ENCODE data around the gene STH.

STH gene

DNA sequence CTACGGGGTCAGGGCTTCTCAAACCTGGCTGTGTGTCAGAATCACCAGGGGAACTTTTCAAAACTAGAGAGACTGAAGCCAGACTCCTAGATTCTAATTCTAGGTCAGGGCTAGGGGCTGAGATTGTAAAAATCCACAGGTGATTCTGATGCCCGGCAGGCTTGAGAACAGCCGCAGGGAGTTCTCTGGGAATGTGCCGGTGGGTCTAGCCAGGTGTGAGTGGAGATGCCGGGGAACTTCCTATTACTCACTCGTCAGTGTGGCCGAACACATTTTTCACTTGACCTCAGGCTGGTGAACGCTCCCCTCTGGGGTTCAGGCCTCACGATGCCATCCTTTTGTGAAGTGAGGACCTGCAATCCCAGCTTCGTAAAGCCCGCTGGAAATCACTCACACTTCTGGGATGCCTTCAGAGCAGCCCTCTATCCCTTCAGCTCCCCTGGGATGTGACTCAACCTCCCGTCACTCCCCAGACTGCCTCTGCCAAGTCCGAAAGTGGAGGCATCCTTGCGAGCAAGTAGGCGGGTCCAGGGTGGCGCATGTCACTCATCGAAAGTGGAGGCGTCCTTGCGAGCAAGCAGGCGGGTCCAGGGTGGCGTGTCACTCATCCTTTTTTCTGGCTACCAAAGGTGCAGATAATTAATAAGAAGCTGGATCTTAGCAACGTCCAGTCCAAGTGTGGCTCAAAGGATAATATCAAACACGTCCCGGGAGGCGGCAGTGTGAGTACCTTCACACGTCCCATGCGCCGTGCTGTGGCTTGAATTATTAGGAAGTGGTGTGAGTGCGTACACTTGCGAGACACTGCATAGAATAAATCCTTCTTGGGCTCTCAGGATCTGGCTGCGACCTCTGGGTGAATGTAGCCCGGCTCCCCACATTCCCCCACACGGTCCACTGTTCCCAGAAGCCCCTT, 10.9 kb downstream of the STH start:
- no peaks in the 10 kb centered on the region for H3K79me2 ChIP-seq (ENCODE audit: control insufficient read depth, low read length)
- no peak overlapping the region for H3K4me2 ChIP-seq (ENCODE audit: low read length)
- no peaks in the 10 kb centered on the region for H3K4me1 ChIP-seq (ENCODE audit: control insufficient read depth, low read length)
- H3K4me3 ChIP-seq (ENCODE audit: low read length), result no peak overlapping the region
- no peaks in the 10 kb centered on the region for H3K9me2 ChIP-seq (replicated peaks; ENCODE audit: control insufficient read depth, low read length)
- no peaks in the 10 kb centered on the region for H4K20me1 ChIP-seq (ENCODE audit: control insufficient read depth, insufficient read depth, low read depth, low read length)
- TF ChIP-seq EZH2phosphoT487 (IDR thresholded peaks at IDR 0.05; ENCODE audit: borderline replicate concordance, low read length), result no peak
- TF ChIP-seq, protein P1, sequence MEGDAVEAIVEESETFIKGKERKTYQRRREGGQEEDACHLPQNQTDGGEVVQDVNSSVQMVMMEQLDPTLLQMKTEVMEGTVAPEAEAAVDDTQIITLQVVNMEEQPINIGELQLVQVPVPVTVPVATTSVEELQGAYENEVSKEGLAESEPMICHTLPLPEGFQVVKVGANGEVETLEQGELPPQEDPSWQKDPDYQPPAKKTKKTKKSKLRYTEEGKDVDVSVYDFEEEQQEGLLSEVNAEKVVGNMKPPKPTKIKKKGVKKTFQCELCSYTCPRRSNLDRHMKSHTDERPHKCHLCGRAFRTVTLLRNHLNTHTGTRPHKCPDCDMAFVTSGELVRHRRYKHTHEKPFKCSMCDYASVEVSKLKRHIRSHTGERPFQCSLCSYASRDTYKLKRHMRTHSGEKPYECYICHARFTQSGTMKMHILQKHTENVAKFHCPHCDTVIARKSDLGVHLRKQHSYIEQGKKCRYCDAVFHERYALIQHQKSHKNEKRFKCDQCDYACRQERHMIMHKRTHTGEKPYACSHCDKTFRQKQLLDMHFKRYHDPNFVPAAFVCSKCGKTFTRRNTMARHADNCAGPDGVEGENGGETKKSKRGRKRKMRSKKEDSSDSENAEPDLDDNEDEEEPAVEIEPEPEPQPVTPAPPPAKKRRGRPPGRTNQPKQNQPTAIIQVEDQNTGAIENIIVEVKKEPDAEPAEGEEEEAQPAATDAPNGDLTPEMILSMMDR (IDR thresholded peaks at IDR 0.05; ENCODE audit: low read depth, low read length, poor library complexity, severe bottlenecking), result no peak
- H3K9me3 ChIP-seq (ENCODE audit: control insufficient read depth, insufficient read depth, low read length), result no peaks in the 10 kb centered on the region
- no peaks in the 10 kb centered on the region for H3K36me3 ChIP-seq (ENCODE audit: control insufficient read depth, low read length)
- peaks cover 5% of the 10 kb centered on the region for H3K27me3 ChIP-seq (ENCODE audit: control insufficient read depth, low read length)
- H3F3A ChIP-seq (ENCODE audit: control insufficient read depth, insufficient read depth), result no peaks in the 10 kb centered on the region
- H3K27ac ChIP-seq (ENCODE audit: low read depth, low read length), result no peak overlapping the region

- Histone ChIP-seq H3K4me2 (ENCODE audit: low read length) (no peak overlapping the region), H3K27ac (ENCODE audit: low read depth, low read length) (no peak overlapping the region), H3K79me2 (ENCODE audit: control insufficient read depth, low read length) (no peaks in the 10 kb centered on the region), H4K20me1 (ENCODE audit: control insufficient read depth, insufficient read depth, low read depth, low read length) (no peaks in the 10 kb centered on the region), H3F3A (ENCODE audit: control insufficient read depth, insufficient read depth) (no peaks in the 10 kb centered on the region), H3K36me3 (ENCODE audit: control insufficient read depth, low read length) (no peaks in the 10 kb centered on the region), H3K9me3 (ENCODE audit: control insufficient read depth, insufficient read depth, low read length) (no peaks in the 10 kb centered on the region), H3K4me3 (ENCODE audit: low read length) (no peak overlapping the region), H3K9me2 (replicated peaks; ENCODE audit: control insufficient read depth, low read length) (no peaks in the 10 kb centered on the region), H3K27me3 (ENCODE audit: control insufficient read depth, low read length) (peaks cover 5% of the 10 kb centered on the region), H3K4me1 (ENCODE audit: control insufficient read depth, low read length) (no peaks in the 10 kb centered on the region)
- no peak for TF ChIP-seq EZH2phosphoT487 (IDR thresholded peaks at IDR 0.05; ENCODE audit: borderline replicate concordance, low read length)
- TF ChIP-seq, protein P1 (IDR thresholded peaks at IDR 0.05; ENCODE audit: low read depth, low read length, poor library complexity, severe bottlenecking), result no peak
Measured at GRCh38 chr17:46010597-46011186, 11.6 kb downstream of the STH start.

GRCh38 chr17:46011711-46012505, 12.9 kb downstream of the STH start:
- Histone ChIP-seq H3K4me3 (ENCODE audit: low read length) (no peak overlapping the region), H3K4me2 (ENCODE audit: low read length) (no peak overlapping the region), H3K36me3 (ENCODE audit: control insufficient read depth, low read length) (no peaks in the 10 kb centered on the region)

More at GRCh38 chr17:46011711-46012505, 12.9 kb downstream of the STH start:
- Histone ChIP-seq H3F3A (ENCODE audit: control insufficient read depth, insufficient read depth) (no peaks in the 10 kb centered on the region), H3K27ac (ENCODE audit: low read depth, low read length) (no peak overlapping the region), H3K79me2 (ENCODE audit: control insufficient read depth, low read length) (no peaks in the 10 kb centered on the region), H3K27me3 (ENCODE audit: control insufficient read depth, low read length) (peaks cover 5% of the 10 kb centered on the region), H3K9me3 (ENCODE audit: control insufficient read depth, insufficient read depth, low read length) (no peaks in the 10 kb centered on the region), H4K20me1 (ENCODE audit: control insufficient read depth, insufficient read depth, low read depth, low read length) (no peaks in the 10 kb centered on the region), H3K9me2 (replicated peaks; ENCODE audit: control insufficient read depth, low read length) (no peaks in the 10 kb centered on the region), H3K4me1 (ENCODE audit: control insufficient read depth, low read length) (no peaks in the 10 kb centered on the region)
- no peak for TF ChIP-seq EZH2phosphoT487 (IDR thresholded peaks at IDR 0.05; ENCODE audit: borderline replicate concordance, low read length)
- TF ChIP-seq, protein P1 (IDR thresholded peaks at IDR 0.05; ENCODE audit: low read depth, low read length, poor library complexity, severe bottlenecking), result no peak
